HG03558 (cell line): Measurements from ENCODE around the gene TJP3.
"Not testable (repeated sequence)": the region's sequence is repeated elsewhere in the genome, so short reads cannot be mapped to it uniquely, and the experiment has no call there.

Source experiments
- ATAC-seq: cut with Tn5 transposase; IDR thresholded peaks from one replicate; pipeline ENCODE4 v1.9.1; 2021; ENCODE audit warnings: moderate number of reproducible peaks; ENCODE audit not compliant: unreplicated experiment; ENCODE audit errors: extremely low read depth

Gene TJP3, protein sequence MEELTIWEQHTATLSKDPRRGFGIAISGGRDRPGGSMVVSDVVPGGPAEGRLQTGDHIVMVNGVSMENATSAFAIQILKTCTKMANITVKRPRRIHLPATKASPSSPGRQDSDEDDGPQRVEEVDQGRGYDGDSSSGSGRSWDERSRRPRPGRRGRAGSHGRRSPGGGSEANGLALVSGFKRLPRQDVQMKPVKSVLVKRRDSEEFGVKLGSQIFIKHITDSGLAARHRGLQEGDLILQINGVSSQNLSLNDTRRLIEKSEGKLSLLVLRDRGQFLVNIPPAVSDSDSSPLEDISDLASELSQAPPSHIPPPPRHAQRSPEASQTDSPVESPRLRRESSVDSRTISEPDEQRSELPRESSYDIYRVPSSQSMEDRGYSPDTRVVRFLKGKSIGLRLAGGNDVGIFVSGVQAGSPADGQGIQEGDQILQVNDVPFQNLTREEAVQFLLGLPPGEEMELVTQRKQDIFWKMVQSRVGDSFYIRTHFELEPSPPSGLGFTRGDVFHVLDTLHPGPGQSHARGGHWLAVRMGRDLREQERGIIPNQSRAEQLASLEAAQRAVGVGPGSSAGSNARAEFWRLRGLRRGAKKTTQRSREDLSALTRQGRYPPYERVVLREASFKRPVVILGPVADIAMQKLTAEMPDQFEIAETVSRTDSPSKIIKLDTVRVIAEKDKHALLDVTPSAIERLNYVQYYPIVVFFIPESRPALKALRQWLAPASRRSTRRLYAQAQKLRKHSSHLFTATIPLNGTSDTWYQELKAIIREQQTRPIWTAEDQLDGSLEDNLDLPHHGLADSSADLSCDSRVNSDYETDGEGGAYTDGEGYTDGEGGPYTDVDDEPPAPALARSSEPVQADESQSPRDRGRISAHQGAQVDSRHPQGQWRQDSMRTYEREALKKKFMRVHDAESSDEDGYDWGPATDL

GRCh38 chr19:3708207-3708931 lies at the start of gene TJP3:
TSS of gene TJP3 (plus strand) at chr19:3708384. CDS start at chr19:3728433, 20,049 bp downstream.
- no peak for ATAC-seq

DNA sequence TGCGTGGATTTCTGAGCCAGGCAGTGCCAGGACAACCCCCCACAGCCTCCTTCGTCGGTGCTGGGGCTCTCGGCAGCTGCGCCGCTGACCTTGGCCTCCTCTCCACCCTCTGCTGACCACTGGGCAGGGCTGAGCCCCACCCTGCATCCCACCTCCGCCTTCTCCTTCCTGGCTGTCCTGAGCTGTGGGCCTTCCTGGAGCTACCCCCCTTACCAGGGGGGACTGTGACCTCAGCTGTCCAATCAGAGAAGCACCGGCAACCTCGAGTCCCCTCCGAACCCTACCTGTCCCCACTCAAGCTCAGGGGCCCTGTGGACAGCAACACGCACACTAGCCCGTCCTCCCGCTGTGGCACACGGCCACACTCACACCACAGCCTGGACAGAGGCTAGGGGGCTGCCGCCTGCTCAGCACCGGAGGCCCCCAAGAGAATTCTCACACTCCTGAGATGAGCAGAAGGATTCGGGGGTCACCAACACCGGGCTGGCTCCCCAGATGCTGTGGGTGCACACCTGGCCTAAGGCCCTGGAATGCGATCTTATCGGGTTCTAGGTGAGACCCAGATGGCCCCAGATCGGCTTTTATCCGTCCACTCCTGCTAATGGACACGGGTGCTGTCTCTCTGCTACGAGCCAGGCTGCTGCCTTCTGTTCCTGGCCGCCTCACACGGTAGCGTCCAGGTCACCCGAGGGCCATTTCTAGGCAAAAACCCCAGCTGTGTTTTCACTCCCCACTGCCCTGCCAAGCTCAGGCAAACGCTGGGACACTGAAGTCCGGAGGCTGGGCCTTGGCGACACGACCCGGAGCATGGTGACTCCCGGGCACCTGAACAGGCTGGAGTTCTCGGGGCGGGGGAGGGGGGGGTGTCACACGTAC lies 49.1 kb upstream of the TJP3 start:
- ATAC-seq = no peak

DNA sequence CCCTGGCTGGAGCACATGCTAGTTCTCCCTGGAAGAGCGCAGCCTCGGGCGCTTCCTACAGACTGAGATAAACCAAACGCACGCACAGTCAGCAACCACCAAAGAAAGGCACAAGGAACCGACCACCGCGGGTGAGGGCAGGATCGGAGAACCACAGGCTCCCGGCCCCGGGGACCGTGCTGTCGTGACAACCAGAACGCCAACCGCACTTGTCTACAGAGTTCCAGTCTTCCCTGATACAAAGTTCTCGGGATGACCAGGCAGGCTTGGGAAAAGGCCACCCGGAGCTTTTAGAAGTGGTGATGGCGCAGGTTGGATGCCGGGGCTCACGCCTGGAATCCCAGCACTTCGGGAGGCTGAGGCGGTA lies 48.5 kb upstream of the TJP3 start:
- no peak for ATAC-seq

GRCh38 chr19:3660493-3661219 lies 47.5 kb upstream of the TJP3 start:
- no peak for ATAC-seq

DNA sequence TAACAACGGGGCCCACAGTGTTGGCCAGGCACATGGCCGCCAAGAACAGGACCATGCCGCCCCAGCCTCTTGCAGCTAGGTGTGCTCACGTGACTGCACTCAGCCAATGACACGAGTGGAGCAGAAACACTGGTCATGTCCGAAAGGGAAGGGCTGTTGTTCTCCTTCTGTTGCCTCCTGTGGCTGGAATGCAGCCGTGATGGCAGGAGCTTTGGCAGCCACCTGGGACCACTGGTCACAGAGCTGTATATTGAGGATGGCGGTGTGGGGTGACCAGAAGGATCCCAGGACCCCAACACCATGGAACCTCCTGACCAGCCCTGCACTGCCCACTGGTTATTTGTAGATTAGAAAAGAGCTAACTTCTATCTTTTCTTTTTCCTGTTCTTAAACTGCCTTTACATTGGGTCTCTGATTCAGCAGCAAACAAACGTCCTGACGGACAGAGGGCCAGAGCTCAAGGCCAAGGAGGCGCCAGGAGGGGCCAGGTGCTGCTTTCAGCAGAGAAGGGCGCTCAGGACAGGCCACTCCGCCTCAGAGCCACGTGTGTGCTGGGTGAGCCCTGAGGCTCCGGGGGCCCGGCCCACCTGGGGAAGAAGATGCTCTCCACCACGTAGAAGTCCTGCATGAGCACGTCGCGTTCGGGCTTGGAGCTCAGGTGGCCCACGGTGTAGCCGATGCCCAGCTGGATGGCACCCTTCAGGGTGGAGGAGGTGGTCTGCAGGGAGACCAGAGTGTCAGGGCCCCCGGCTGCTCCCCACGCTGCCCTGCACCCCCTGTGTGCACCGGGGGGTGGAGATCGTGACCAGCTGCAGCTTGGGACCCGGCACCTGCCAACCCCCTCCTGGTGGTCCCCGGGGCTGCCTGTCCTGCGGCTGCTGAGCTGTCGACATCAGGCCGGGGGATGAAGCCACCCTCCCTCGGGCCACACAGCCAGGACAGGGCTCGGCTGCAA lies 46.6 kb upstream of the TJP3 start:
- no peak for ATAC-seq

GRCh38 chr19:3663838-3664237 lies 44.3 kb upstream of the TJP3 start:
- ATAC-seq = no peak

DNA sequence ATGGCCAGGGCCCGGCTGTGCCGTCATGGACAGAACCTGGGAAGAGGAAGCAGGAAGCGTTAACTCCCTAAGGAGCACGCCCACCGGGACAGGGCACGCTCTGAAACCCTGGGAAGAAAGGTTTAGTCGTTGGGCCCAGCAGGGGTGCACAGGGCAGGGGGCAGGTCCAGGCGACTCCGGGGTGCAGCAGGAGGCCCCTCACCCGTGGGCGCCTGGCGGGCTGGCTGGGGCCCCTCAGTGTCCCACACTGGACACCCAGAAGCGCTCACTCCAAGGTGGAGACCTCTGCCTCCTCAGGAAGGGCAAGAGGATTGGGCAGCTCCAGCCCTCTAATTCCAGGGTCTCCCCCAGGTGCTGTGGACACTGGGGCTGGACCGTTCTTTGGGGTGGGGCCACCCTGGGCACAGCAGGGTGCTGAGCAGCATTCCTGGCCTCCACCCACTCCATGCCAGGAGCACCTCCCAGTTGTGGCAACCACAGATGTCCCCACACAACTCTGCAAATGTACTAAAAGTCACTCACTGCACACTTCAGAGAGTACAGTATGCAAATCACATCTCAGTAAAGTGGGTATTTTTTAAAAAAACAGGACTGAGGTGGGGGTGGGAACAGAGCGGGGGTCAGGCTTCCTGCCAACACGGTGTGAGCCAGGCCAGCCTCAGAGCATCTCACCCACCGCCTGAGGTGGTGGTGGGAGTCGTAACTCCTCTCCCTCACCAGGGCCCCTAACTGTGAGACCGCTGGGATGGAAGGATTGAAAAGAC lies 43.1 kb upstream of the TJP3 start:
- no peak for ATAC-seq

GRCh38 chr19:3665681-3666544 lies 42.3 kb upstream of the TJP3 start:
- ATAC-seq = no peak

DNA sequence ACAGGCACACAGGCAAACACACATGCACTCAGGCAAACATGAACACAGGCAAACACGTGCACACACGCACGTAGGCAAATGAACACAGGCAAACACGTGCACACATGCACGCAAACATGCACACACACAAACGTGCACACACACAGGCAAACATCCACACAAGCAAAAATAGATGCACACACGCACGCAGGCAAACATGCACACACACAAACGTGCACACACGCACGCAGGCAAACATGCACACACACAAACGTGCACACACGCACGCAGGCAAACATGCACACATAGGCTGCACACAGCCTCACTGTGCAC lies 41.7 kb upstream of the TJP3 start:
- ATAC-seq = not testable (repeated sequence)

DNA sequence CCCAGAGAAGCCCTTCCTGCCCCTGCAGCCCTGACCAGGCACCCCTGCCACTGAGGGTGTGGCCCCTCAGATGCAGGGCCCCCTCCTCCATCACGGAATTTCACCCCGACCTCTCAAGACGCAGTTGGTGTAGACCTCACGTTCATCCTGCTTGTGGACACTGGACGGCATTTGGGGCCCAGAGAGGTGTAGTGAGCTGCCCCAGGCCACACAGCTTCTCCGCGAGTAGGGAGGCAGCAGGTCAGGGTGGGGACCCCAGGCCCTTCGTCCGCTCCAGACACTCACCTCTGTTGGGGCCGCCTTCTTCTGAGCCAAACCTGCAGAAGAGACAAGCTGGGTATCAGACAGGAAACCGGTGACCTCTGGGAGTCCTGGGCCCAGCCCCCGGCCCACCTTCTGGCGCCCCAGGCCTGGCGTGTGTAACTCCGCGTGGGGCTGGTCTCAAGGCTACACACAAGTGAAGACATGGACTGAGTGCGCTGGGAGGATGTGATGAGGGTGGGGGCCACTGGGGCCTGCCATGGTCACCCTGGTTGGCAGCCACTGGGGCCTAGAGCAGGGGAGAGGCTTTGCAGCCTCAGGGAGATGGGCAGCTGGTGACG lies 41.0 kb upstream of the TJP3 start:
- ATAC-seq = no peak

DNA sequence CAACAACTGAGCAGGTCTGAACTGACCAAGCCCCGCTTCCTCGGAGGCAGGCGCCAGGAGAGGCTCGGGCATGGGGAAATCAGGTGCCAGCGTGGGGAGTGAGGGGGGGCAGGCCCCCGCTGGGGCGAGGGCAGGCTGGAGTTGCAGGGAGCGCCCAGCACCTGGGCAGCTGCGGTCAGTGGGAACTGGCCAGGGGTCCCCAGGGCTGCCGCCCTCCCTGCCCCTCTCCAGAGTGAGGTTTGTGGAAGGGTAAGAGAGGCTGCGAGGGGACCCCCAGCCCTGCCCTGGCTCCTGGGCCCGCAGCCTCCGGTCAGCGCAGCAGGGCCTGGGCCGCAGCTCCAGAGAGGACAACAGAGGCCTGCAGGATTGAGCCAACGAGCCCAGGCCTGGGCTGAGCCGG lies 40.4 kb upstream of the TJP3 start:
- ATAC-seq = no peak

DNA sequence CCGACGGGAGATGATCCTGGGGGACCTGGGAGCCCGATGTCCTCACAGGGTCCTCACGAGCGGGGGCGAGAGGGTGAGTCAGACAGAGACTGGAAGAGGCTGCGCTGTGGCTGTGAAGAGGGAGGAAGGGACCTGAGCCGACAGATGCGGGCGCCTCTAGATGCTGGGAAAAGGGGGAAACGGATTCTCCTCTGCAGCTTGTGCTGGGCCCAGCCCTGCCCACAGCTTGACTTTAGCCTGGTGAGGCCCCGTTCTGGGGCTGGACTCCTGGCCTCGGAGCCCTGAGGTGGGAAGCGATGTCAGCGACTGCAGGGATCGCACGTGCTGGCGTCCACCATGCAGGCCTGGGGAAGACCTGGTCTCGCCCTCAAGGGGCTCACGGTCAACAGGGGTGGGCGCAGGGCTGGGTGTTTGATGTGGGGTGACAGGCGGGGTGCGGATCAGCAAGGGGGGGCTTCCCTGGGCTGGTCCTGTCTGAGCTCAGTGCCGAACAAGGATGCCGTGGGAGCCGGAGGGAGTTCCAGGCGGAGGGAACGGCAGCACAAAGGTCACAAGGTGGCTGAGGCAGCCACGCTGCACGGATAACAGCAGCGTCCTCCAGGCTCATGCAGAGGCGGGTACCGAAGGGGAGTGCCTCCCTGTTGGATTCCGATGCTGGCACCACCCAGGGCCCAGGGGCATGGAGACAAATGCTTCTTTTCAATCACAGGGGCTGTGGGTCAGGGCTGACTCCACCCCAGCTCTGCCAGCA lies 39.7 kb upstream of the TJP3 start:
- ATAC-seq = no peak

DNA sequence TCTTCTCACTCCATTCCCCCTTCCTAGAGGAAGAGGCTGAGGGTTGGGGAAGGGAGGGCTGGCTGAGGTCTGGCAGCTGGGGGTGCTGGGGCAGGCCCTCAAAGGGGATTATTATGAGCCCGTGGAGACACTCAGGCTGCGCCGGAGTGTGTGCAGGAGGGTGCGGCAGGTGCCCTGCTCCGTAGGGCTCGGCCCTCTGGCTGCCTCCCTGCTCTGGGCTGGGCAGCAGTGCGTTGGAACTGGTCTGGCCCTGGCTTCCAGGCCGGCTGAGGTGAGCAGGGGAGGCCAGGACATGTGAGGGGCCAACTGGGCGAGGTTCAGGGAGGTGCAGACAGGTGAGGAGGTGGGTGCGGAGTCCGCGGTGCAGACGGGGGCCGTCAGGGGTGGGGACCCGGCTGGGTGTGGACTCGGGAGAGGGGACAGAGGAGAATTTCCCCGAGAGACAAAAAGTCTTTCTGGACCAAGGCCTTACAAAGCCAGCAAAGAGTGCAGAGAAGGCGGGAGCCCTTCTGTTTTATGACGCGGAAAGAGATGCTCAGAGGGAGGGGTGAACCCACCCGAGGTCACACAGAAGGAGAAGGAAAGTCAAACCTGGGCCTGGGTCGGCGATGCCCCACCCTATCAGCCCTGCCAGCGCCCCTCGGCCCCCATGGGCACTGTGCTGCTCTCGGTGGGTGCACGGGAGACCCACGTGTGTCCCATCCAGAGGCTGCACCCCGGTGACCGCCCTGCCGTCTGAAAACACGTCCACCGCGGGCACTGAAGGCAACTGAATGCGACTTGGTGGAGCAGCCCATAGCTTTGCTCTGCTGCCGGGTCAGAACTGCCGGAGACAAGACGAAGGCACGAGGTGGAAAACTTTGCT lies 38.9 kb upstream of the TJP3 start:
- ATAC-seq = no peak

DNA sequence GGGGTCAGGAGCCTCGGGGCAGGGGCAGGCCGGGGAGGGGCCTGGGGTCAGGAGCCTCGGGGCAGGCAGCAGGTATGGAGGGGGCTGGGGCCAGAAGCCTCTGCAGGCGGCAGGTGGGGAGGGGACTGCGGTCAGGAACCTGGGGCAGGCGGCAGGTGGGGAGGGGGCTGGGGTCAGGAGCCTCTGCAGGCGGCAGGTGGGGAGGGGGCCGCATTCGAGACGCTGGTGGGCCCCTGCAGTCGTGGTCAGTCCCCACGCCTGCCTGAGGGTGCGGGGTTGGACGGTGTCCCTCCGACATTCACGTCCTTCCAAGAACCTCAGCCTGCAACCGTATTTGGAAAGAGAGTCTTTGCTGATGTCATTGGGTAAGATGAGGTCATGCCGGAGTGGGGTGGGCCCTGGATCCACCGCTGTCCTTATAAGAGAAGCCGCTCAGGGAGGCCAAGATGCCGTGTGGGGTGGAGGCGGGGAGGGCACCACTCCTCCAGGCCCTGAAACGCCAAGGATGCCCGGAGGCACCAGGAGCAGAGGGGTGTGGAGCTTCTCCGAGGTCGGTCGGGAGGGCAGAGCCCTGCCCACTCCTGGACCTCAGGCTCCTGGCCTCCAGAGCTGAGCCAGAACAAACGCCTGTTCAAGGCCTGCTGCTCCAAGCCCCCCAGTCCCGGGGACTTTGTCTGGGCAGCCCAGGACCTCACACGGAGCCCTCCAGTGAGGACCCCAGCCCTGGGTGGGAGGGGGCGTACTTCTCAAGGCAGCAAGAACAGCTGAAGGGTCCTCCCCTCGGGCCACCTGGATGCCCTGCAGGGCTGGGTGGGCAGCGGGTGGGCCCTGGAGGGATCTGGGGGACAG lies 38.0 kb upstream of the TJP3 start:
- ATAC-seq = no peak
